Omental fat pad (tissue), 4 donors: ENCODE data around the gene FGD3. TPM values are rescaled to one million over a fixed set of nuclear protein-coding genes. Genes with fewer than 3 reads are reported as not detected.
"Not testable (repeated sequence)": the region's sequence is repeated elsewhere in the genome, so short reads cannot be mapped to it uniquely, and the experiment has no call there.

ENCODE experiments used
- ATAC-seq: fragments of 150-250 bp; one replicate; pipeline ENCODE4 v1.9.1; 2016; ENCODE audit warnings: mild to moderate bottlenecking, moderate library complexity; ENCODE audit not compliant: low FRiP score
- DNase-seq: peaks from one replicate; pipeline ENCODE4 v3.0.0-alpha.2; 2019; ENCODE audit warnings: low spot score
- CTCF ChIP-seq, 3 donors: fragments of 450-650 bp; IDR thresholded peaks; one replicate each; pipeline ENCODE4 v1.5.1; 2016 to 2017; ENCODE audit warnings: antibody characterized with exemption in 3 of 3, mild to moderate bottlenecking in 3 of 3, moderate library complexity in 2 of 3
- total RNA-seq, 4 donors: library from RNA; depleted of rRNA; stranded (reverse); fragments of >200 nt; gene quantifications; one replicate each; pipeline ENCODE4 v1.1.0, GENCODE V29; 2016

The FGD3 gene
- total RNA-seq, 4 donors from 2014 or later, result 5.4 to 26.5 (median 8.9) TPM

DNA sequence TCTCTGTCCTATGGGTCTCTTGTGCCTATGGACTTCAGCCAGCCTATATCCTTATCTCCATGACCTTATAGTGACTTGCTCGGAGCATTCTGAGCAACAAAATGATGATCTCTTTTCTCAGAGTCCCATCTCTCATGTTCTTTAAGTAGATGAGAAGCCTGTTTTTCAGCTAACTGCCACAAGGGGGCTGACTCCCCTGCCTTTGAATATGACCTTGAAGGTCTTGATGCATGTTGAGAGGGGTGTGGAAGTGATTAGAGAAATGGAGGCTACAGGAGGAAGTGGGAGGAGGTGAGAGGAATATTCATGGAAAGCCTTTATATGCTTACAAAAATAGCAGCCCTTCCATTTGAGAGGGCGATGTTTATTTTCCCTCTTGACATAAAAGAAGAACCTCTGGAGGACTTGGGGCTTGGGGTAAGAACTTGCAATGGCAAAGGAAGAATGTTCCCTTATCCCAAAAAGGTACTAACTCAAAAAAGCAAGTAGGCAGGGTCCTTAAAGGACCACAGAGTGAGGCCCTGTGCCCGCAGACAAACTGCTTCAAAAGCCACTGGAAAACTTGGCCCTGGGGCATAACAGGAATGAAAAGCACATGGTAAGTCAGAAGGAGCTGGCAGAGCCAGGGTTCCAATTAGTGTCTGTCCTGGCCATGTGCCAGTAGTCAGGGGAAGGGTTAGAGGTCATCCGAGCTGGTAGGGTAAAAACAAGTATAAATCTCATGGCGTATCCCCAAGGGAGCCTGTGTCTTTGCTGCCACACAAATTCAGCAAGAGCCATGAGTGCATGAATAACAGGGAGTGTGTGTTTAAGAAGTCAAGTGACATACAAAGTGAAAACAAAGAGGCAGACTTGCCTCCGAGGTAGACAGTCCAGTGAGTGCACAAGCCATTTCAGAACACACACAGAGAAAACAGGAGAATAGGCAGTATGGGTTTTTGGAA is 39.1 kb downstream of the FGD3 start:
- ATAC-seq (no peak), DNase-seq (no peak)
- no peak for TF ChIP-seq CTCF (IDR thresholded peaks at IDR 0.05)

- ATAC-seq, result no peak
- no peak for DNase-seq
- TF ChIP-seq CTCF (IDR thresholded peaks at IDR 0.05), result no peak
Observed at GRCh38 chr9:92988215-92988768, 41.0 kb downstream of the FGD3 start.

- TF ChIP-seq CTCF (IDR thresholded peaks at IDR 0.05), result no peak
- ATAC-seq (no peak), DNase-seq (no peak)
Observed at GRCh38 chr9:92989561-92989960, 42.2 kb downstream of the FGD3 start.

GRCh38 chr9:92990461-92990860 is 43.1 kb downstream of the FGD3 start:
- TF ChIP-seq CTCF (IDR thresholded peaks at IDR 0.05), result no peak
- DNase-seq (no peak), ATAC-seq (no peak)

- ATAC-seq (no peak), DNase-seq (no peak)
- TF ChIP-seq CTCF (IDR thresholded peaks at IDR 0.05), result no peak
Observed at GRCh38 chr9:92992549-92992948, 45.2 kb downstream of the FGD3 start.

GRCh38 chr9:92998871-92999270 is 51.5 kb downstream of the FGD3 start:
- not testable (repeated sequence) for ATAC-seq, DNase-seq

DNA sequence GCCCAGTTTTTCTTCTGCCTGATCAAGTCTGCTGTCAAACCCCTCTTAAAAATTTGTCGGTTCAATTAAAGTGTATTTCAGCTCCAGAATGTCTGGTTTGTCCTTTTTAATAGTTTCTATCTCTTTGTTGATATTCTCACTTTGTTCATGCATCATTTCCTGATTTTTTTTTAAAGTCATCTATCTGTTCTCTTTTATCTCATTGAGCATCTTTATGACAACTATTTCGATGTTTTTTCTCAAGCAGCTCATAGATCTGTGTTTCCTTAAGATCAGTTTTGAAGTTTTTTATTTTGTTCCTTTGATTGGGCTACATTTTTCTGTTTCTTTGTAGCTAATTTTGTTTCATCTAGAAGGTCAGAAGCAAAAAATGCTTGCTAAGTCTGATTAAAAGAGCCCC is 53.7 kb downstream of the FGD3 start:
- no peak for TF ChIP-seq CTCF (IDR thresholded peaks at IDR 0.05)
- ATAC-seq (no peak), DNase-seq (no peak)
